ENCODE results near the gene RAX2. TPM values are rescaled to one million over a fixed set of nuclear protein-coding genes. Genes with fewer than 3 reads are reported as not detected.
"Not testable (repeated sequence)": the region's sequence is repeated elsewhere in the genome, so short reads cannot be mapped to it uniquely, and the experiment has no call there.

Gene RAX2
- total RNA-seq, 1 donor from 2014 or later: not detected

GRCh38 chr19:3765121-3765520, 6.9 kb downstream of the RAX2 start:
- intact Hi-C loops (cut with micrococcal nuclease): no loop called here
- ATAC-seq (no peak), DNase-seq (no peak)

- DNase-seq: peak; percentile 100
- ATAC-seq: peak; percentile 96
- intact Hi-C loops (cut with micrococcal nuclease): no loop called here
Measured at GRCh38 chr19:3762501-3763459, 9.2 kb downstream of the RAX2 start, which contains the start of gene MRPL54. TSS of gene MRPL54 (plus strand) at chr19:3762682. CDS start at chr19:3762701, 19 bp downstream.

GRCh38 chr19:3762130-3762473, 9.9 kb downstream of the RAX2 start:
- DNase-seq (no peak), ATAC-seq (no peak)
- intact Hi-C loops (cut with micrococcal nuclease): no loop called here

GRCh38 chr19:3761382-3762129, 10.5 kb downstream of the RAX2 start, which contains the start of gene APBA3:
TSS of gene APBA3 (minus strand) at chr19:3761692. CDS start at chr19:3760264, 1,428 bp downstream.
- peak; percentile 59 for ATAC-seq
- intact Hi-C loops (cut with micrococcal nuclease): no loop called here
- DNase-seq: peak; percentile 97

- DNase-seq (no peak), ATAC-seq (no peak)
- intact Hi-C loops (cut with micrococcal nuclease): no loop called here
Measured at GRCh38 chr19:3760871-3761361, 11.1 kb downstream of the RAX2 start.

- intact Hi-C loops (cut with micrococcal nuclease): no loop called here
- ATAC-seq (no peak), DNase-seq (no peak)
Measured at GRCh38 chr19:3759482-3760254, 12.4 kb downstream of the RAX2 start.

- intact Hi-C loops (cut with micrococcal nuclease); ATAC-seq; DNase-seq: not testable (repeated sequence)
Measured at GRCh38 chr19:3758297-3758696, 13.7 kb downstream of the RAX2 start.

- intact Hi-C loops (cut with micrococcal nuclease); DNase-seq; ATAC-seq: not testable (repeated sequence)
Measured at GRCh38 chr19:3757705-3758104, 14.3 kb downstream of the RAX2 start.

- intact Hi-C loops (cut with micrococcal nuclease): no loop called here
- DNase-seq (no peak), ATAC-seq (no peak)
Measured at GRCh38 chr19:3753631-3754410, 18.2 kb downstream of the RAX2 start.

- ATAC-seq: no peak
- intact Hi-C loops (cut with micrococcal nuclease): no loop called here
- DNase-seq: no peak
Measured at GRCh38 chr19:3752492-3752891, 19.5 kb downstream of the RAX2 start.

GRCh38 chr19:3751236-3751635, 20.8 kb downstream of the RAX2 start:
- intact Hi-C loops (cut with micrococcal nuclease): no loop called here
- no peak for DNase-seq
- ATAC-seq: no peak

- DNase-seq (no peak), ATAC-seq (no peak)
- intact Hi-C loops (cut with micrococcal nuclease): no loop called here
Measured at GRCh38 chr19:3750211-3750610, 21.8 kb downstream of the RAX2 start.

- intact Hi-C loops (cut with micrococcal nuclease): no loop called here
- ATAC-seq (no peak), DNase-seq (no peak)
Measured at GRCh38 chr19:3748965-3749364, 23.1 kb downstream of the RAX2 start.

- no peak for DNase-seq
- intact Hi-C loops (cut with micrococcal nuclease): no loop called here
- no peak for ATAC-seq
Measured at GRCh38 chr19:3746371-3747056, 25.5 kb downstream of the RAX2 start.

GRCh38 chr19:3745363-3746045, 26.5 kb downstream of the RAX2 start:
- no peak for ATAC-seq
- no peak for DNase-seq
- intact Hi-C loops (cut with micrococcal nuclease): no loop called here

- no peak for ATAC-seq
- intact Hi-C loops (cut with micrococcal nuclease): no loop called here
- DNase-seq: no peak
Measured at GRCh38 chr19:3743486-3743885, 28.5 kb downstream of the RAX2 start.

GRCh38 chr19:3740431-3740830, 31.6 kb downstream of the RAX2 start:
- DNase-seq (no peak), ATAC-seq (no peak)
- intact Hi-C loops (cut with micrococcal nuclease): no loop called here

All from left ventricle myocardium superior (tissue), 1 donor.